Right lobe of liver (tissue), 4 donors: ENCODE data around the gene CACNA2D3.

ENCODE experiments used
- CTCF ChIP-seq, 4 donors: fragments of 200-600 bp in 3 of 4; fragments of 450-650 bp in 1 of 4; IDR thresholded peaks; one replicate each; pipeline versions ENCODE4 v1.5.1 to v1.8.0; 2016 to 2022; ENCODE audit warnings: antibody characterized with exemption in 4 of 4, mild to moderate bottlenecking in 2 of 4
- POLR2A ChIP-seq: fragments of 450-650 bp; IDR thresholded peaks from one replicate; pipeline ENCODE4 v1.6.1; 2017; ENCODE audit warnings: antibody characterized with exemption, mild to moderate bottlenecking
- donor health status: DM: no; HTN: no; CAD: no.
- donor health status: DM: no; HTN: no; CAD: no.
- donor health status: DM: no; HTN: yes; CAD: no.

GRCh38 chr3:54653456-54654195 lies 531.3 kb downstream of the CACNA2D3 start:
- TF ChIP-seq CTCF (IDR thresholded peaks at IDR 0.05) (no peak), POLR2A (no peak)
